NCI-H1048 (cell line): ENCODE results near the gene SULT2B1.
"Not testable (repeated sequence)": the region's sequence is repeated elsewhere in the genome, so short reads cannot be mapped to it uniquely, and the experiment has no call there.

ENCODE experiments used
- DNase-seq: peaks from one replicate; lab custom pipeline; 2025; lab: John Stamatoyannopoulos, UW

SULT2B1 gene

GRCh38 chr19:48551437-48552302 lies at the start of gene SULT2B1:
TSS of gene SULT2B1 (plus strand) at chr19:48552172. CDS start at chr19:48552253, 81 bp downstream.
- DNase-seq = no peak

- no peak for DNase-seq
These were observed 49.5 kb upstream of the SULT2B1 start for GRCh38 chr19:48502350-48503018.

GRCh38 chr19:48506138-48506733 lies 45.7 kb upstream of the SULT2B1 start:
- no peak for DNase-seq

DNA sequence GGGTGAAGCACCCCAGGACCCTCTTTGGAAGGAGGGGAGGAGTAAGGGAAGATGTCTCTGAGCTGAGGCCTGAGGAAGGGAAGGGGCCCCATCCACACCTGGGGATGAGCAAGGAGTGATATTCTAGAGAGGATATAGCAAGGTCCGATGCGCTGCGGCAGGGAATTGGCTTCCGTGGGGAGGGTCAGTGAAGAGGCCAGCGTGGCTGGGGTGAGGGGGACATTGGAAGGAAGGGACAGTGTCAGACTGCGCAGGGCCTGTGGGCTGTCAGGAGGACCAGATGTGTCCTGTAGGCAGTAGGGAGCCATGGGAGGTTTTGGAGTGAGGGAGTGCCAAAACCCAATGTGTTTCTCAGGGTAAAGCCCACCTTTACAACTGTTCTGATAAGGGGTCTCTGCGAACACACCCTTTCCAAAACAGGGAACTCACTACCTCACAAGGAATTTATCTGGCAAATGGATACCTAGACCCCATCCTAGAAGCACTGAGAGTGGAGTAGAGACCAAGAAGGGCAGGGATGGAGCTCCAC lies 44.0 kb upstream of the SULT2B1 start:
- DNase-seq = no peak

DNA sequence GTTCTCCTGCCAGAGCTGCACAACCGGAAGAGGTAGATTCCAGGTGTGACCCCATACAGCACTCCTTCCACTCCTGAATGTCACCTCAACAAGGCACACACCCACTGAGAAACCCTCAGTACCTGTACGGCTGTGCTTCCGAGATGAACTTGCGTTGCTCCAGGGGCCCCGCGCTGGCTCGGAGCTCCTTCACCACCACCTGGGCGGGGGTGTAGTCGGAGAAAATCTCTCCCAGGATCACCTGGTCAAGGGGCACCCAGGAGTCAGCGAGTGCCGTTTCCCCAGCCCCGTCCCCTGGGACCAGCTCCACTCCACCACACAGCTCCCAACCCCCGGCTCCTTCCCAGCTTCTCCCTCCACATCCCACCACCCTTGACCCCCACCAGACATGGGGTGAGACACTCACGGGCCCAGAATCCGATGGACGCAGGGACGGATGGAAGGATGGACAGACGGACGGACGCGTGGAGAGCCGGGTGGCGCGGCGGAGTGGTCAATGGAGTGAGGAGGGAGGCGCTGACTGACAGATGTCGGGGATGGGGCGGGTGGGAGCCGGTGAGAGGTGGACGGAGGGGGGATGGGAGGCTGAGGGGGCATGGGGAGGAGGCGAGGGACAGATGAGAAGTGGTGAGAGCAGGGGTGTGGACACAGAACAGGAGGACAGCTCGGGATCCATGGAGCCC lies 43.1 kb upstream of the SULT2B1 start:
- no peak for DNase-seq

DNA sequence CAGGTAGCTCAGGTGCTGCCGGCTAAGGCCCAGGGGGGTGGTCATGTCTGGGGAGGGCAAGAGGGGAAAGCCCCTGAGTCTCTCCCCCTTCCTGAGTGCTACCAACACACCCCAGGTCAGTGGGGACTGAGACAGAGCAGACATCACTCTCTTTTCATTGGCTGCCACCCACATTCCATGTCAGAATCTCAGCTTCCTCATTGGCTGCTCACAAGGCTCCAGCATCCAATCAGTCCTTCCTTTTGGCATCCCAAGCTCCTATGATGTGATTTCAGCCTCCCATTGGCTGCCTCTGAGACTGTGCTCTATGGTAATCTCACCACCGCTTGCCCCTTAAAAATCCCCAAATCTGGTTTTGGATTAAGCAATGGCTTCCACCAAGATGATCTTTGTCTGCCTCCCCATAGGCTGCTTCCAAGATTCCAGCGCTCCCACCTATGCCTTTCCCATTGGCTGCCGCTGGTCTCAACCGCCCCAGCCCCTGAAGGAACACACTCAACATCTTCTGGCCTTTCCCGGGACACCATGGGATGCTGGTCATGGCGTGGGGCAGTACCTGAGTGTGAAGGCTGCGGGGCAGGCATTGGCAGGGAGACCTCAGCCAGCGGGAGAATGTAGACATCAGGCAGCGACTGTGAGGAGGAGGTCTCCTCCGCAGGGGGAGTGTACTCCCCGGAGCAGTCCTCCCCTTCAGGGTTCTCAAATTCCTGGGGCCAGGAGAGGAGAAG lies 42.3 kb upstream of the SULT2B1 start:
- no peak for DNase-seq

DNA sequence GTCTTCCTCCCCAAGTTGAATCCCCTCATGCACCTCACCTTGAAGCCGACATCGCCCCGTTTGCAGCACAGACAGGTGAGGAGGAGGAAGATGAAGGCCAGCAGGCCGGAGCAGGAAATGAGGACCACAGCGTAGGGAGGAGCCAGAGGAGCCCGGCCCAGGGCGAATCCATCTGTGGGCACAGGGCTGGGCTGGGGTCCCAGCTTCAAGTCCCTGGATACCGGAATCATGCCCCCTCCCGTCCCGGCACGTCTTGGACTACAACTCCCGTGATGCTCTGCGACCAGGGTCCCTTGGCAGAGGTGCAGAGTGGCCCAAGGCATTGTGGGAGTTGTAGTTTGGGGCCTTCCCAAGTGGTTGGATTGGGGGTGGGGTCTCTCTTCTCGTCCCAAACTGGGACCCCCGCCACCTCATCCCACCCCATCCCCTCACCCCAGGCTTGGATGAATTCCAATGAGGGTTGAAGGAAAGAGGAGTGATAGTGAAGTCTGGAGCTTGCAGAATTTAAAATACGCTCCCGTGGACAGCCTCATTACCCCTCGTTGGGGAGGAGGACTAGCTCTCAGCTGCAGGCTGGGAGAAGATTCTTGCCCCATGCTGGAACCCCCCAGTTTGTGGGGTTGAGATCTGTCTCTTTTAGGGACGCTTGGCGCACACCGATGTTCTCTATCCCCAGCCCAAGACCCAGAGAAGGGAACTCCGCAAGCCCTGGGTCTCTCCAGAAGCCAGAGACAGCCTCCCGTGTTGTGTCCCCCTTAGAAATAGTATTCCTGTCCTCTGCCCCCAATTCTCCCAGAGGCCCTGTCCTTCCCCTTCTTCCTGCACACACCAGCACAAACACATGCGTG lies 41.3 kb upstream of the SULT2B1 start:
- DNase-seq = no peak

- no peak for DNase-seq
These were observed 40.6 kb upstream of the SULT2B1 start for GRCh38 chr19:48511321-48511731.

DNA sequence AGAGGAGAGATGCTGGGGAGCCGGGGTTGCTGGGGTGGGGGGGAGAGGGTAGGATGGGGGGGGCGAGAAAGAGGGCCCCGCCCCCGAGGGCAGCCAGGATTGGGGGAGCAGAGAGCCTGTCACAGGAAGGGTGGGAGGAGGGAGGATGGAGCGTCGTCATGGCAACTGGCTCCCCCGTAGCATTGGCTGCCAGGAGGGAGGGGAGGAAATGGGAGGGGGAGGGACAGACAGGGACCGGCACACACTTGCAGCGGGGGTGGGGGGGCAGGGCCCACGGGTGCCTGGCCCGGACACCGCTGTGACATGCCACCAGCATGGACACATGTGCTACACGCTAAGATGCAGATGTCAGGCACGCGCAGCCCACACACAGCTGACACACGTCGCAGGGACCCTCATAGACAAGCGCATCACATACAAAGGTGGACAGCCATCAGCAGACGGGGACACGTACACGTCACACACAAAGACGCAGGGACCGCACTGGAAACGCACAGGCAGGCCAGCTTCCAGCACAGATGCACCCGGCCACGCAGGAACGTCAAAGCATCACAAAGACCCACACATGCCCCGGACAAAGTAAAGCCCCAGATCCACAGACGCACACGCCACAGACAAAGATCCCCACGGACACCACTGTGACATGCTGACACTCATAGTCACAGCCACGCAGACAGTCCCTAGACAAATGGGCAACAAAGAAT lies 40.0 kb upstream of the SULT2B1 start, which contains the start of gene LMTK3:
TSS of gene LMTK3 (minus strand) at position 36 of the 704 bp plus-strand sequence. CDS start 259 bp downstream, outside the sequence.
- no peak for DNase-seq

GRCh38 chr19:48512504-48513288 lies 39.3 kb upstream of the SULT2B1 start:
- no peak for DNase-seq

DNA sequence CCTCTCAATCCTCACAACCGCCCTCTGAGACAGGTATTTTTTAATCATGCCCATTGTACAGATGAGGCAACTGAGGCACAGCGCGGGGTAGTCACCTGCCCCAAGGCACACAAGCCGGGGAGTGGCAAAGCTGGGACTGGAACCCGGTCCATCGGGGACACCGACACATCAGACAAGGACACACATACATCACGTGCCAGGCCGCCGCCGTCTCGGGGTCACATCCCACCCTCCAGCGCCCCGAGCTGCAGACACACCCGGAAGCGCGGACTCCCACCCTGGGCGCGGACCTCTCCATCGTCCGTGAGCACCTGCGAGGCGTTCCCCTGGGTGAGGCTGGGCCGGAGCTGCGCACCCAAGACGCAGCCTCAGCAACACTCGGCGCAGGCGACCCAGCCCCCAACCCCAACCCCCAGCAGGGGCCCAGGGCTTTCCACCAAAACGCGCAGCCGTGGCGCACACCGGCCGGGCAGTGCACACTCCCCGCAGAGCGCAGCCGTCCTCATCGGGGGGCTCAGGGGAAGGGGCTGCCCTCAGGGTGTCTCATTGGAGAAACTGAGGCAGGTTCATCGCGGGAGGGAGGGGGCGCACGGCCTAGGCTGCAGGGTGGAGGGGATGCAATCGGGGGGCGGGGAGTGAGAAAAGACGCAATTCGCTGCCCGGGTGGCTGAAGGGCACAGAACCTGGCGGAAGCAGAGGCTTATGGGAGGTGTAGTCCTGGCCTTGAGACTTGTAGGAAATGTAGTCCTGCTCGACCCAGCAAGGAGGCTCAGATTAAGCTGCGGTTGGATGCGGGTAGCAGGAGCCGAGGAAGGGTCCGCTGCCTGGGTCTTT lies 38.5 kb upstream of the SULT2B1 start:
- DNase-seq = no peak

- no peak for DNase-seq
These were observed 37.9 kb upstream of the SULT2B1 start for GRCh38 chr19:48514123-48514458.

DNA sequence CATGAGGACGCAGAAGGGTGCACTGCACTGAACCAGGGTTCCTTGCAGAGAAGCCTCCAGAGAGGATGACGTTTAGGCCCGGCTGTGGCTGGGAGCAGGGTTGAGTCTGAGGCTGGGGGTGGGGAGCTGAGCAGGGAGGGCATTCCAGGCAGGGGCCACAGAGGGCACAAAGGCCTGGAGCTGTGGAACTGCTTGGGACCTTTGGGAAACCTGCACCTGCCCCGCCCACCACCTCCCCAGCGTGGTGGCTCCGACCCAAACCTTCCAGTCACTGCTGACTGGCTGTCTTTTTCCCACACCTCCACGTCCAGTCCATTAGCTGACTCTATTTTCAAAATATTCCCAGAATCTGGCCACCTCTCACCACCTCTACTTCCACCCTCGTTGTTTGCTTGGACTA lies 35.4 kb upstream of the SULT2B1 start:
- no peak for DNase-seq

GRCh38 chr19:48518207-48518606 lies 33.8 kb upstream of the SULT2B1 start:
- no peak for DNase-seq

GRCh38 chr19:48519426-48519825 lies 32.5 kb upstream of the SULT2B1 start:
- not testable (repeated sequence) for DNase-seq

DNA sequence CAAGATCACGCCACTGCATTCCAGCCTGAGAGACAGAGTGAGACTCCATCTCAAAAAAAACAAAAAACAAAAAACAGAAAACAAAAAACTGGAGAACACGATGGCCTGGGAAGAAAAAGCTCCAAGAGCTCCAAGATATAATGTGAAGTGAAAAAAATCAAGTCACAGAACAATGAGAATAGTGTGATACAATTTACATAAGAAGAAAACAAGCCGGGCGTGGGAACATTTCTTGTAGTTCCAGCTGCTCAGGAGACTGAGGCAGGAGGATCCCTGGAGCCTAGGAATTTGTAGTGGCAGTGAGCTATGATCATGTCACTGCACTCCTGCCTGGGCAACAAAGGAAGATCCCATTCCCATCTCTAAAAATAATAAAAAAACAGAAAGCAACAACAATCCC lies 31.8 kb upstream of the SULT2B1 start:
- no peak for DNase-seq

DNA sequence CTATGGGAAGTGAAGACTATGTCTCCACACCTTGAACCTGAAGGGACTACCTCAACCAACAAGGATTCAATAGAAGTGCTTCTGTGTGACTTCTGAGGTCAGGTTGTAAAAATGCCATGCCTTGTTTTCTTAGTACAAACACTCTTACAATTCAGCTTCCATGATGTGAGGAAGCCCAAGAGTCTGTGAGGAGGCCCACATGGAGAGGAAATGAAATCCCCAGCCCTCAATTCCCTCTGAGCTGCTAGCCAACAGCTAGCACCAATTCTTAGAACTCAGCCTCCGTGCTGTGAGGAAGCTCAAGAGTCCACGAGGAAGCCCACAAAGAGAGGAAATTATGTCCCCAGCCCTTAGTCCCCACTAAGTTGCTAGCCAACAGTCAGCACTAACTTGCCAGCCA lies 27.8 kb upstream of the SULT2B1 start:
- DNase-seq = no peak

GRCh38 chr19:48524732-48525131 lies 27.2 kb upstream of the SULT2B1 start:
- DNase-seq = no peak
